GM12878 (cell line): ENCODE results near the gene OLIG3.
A peak's percentile ranks its signal among the peaks of the same experiment; 100 is the strongest.

Experiments
- CEBPB ChIP-seq, 2 experiments: fragments of 150-350 bp in 1 of 2; IDR thresholded peaks; 2 replicates each; pipeline ENCODE4 v1.6.1; 2012 to 2014; ENCODE audit warnings: low read depth in 2 of 2, low read length in 2 of 2, borderline replicate concordance in 1 of 2, inconsistent platforms in 1 of 2
- CREM ChIP-seq: IDR thresholded peaks from 2 replicates; pipeline ENCODE4 v1.6.1; 2014; ENCODE audit warnings: antibody characterized with exemption, low read depth
- EZH2 ChIP-seq: IDR thresholded peaks from 2 replicates; pipeline ENCODE4 v1.6.1; 2012; ENCODE audit warnings: low read depth, mild to moderate bottlenecking, control low read depth, inconsistent platforms, low read length, borderline replicate concordance; ENCODE audit not compliant: control insufficient read depth
- NKRF ChIP-seq: fragments of 450-650 bp; conservative IDR thresholded peaks from 2 replicates; pipeline ENCODE4 v1.6.1; 2017; ENCODE audit warnings: mild to moderate bottlenecking, moderate library complexity
- POLR2A ChIP-seq: IDR thresholded peaks from 2 replicates; pipeline ENCODE4 v1.6.1; 2011; ENCODE audit warnings: low read depth, mild to moderate bottlenecking, low read length
- RFX5 ChIP-seq: IDR thresholded peaks from 2 replicates; pipeline ENCODE4 v1.6.1; 2011; ENCODE audit warnings: low read depth, low read length, improper control_type of control experiment
- TCF12 ChIP-seq: IDR thresholded peaks from 2 replicates; pipeline ENCODE4 v1.6.1; 2011; ENCODE audit warnings: low read depth, mild to moderate bottlenecking, low read length

- TF ChIP-seq CEBPB (IDR thresholded peaks at IDR 0.05; ENCODE audit: borderline replicate concordance in 1 of 2, low read depth in 2 of 2, low read length in 2 of 2), result no peak
- no peak for TF ChIP-seq NKRF
- TF ChIP-seq POLR2A, result no peak
- no peak for TF ChIP-seq RFX5
- no peak for TF ChIP-seq TCF12
- TF ChIP-seq EZH2, result 0 out of 2 replicates have a peak, but pooled peaks have one; percentile 25
- TF ChIP-seq CREM, result no peak
Observed at GRCh38 chr6:137489046-137490005, 4.9 kb downstream of the OLIG3 start.
